ENCODE results near the gene SPATS2L.

Gene SPATS2L

GRCh38 chr2:200466425-200467418 lies 160.2 kb downstream of the SPATS2L start:
- no peak for DNase-seq (ENCODE audit: low read depth, low spot score)

DNA sequence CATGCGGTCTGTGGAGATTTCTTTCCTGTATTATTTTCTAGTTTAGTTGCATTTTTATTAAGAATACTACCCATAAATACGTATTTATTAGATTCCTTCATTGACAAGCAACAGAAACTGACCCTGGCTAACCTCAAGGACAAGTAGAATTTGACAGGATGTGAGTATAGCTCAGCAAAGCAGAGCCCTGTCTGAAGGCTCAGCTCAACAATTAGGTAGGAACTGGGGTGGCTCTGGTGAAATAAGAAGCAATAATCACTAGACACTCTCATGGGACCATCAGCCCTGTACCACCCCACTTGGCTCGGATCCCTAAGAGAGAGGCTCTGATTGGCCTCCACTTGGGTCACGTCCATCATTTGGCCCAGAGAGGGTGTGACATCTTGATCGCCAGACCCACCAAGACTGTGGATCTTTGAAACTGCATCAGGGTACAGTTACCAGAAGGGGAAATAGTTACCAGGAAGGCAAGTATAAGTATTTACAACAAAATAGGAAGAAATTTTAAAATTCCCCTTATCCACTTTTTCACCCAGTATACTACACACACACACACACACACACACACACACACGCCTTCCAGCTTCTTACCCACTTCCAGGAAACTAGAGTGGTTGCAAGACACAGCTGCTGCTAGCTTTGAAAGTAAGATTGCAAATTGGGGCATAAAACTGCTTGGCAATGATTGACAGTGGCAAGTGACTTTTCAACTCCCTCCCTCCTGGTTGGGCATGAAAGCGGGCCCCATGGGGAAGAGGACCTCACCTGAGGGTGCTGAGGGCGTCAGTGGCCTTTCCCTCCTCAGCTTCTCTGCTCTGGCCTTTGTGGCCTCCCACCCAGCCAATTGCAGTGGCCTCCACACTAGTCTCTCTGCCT lies 161.6 kb downstream of the SPATS2L start:
- DNase-seq (ENCODE audit: low read depth, low spot score) = no peak

DNA sequence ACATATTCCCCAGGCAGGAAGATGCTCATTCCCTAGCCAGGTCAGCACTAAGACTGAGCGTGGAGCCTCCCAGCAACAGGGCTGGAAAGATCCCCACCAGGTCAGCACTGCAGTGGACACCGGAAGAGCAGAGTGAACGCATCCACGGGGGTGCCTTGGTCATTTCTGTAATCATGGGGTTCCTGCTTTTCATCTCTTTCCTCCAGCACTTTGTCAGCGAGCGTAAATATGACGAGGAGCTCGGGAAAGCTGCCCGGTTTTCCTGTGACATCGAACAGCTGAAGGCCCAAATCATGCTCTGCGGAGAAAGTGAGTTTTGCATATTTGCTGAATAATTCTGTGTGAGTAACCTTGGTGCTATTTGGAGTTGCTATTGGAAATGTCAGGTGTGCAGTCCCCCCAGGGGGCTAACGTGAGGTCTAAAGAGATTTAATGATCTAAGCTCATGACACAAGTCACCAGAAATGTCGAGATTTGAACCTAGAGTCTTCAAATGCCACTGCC lies 163.3 kb downstream of the SPATS2L start:
- DNase-seq (ENCODE audit: low read depth, low spot score) = no peak

GRCh38 chr2:200470230-200470629 lies 163.7 kb downstream of the SPATS2L start:
- DNase-seq (ENCODE audit: low read depth, low spot score) = no peak

- no peak for DNase-seq (ENCODE audit: low read depth, low spot score)
Measured at GRCh38 chr2:200471324-200471848, 164.9 kb downstream of the SPATS2L start.

GRCh38 chr2:200471928-200472645 lies 165.6 kb downstream of the SPATS2L start:
- DNase-seq (ENCODE audit: low read depth, low spot score) = no peak

DNA sequence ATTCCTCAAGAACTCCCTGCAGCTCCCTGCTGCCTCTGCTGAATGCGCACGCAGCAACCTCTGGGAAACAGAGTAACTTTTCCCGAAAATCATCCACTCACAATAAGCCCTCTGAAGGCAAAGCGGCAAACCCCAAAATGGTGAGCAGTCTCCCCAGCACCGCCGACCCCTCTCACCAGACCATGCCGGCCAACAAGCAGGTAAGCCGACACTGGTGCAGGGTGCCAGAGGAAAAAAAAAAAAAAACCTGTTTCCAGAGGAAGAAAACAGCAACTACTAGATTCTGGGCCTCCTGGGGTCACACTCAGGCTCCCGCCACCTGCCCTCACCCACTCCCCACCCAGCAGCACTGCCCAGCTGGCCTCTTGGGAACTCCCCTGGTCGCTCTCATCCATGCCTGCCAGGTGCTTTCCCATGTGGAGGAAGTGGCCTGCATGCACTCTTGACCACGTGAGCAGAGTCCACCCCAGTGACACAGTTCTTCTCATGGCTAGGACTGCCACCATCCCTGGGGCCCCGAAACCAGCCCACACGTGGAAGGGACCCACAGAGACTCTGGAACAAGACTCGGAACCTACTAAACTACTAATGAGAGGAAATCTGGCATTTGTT lies 166.5 kb downstream of the SPATS2L start:
- no peak for DNase-seq (ENCODE audit: low read depth, low spot score)

DNA sequence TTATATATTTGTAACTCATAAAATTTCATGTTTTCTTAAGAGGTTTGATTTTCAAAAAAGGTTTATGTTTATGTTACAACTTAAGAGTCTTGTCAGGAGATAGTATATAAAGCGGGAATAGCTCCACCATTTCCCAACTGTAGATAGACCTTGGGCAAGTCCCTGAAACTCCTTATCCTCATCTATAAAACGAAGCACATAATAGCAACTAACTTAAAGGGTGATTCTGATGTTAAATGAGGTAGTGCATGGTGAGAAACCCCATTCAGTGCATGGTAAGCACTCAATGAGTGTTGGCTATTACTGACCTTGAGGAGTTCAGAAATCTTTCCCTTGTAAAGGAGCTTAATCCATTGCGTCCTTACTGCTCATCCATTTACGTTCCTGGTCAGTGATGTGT lies 169.3 kb downstream of the SPATS2L start:
- no peak for DNase-seq (ENCODE audit: low read depth, low spot score)

GRCh38 chr2:200476836-200477235 lies 170.3 kb downstream of the SPATS2L start:
- no peak for DNase-seq (ENCODE audit: low read depth, low spot score)

GRCh38 chr2:200477667-200478131 lies 171.2 kb downstream of the SPATS2L start:
- DNase-seq (ENCODE audit: low read depth, low spot score) = no peak

- DNase-seq (ENCODE audit: low read depth, low spot score) = no peak
Measured at GRCh38 chr2:200479692-200480265, 173.3 kb downstream of the SPATS2L start.

DNA sequence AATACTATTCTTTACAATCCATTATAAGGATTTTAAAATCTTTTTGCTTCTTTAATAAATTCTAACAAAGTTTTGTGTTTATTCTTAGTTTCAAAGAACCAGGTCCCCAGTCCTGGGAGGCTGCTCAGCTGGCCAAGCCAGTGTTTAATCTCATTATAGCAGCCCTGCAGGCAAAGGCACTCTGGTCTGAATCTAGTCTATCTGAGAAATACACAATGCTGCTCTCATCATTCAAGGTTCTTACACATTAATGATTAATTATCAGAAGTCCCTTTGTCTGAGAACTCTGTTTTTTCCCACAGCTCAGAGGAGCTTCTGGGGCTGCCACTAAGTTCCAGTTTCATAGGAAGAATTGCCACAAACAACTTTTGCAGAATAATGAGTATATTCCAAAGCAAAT lies 175.7 kb downstream of the SPATS2L start:
- DNase-seq (ENCODE audit: low read depth, low spot score) = no peak

DNA sequence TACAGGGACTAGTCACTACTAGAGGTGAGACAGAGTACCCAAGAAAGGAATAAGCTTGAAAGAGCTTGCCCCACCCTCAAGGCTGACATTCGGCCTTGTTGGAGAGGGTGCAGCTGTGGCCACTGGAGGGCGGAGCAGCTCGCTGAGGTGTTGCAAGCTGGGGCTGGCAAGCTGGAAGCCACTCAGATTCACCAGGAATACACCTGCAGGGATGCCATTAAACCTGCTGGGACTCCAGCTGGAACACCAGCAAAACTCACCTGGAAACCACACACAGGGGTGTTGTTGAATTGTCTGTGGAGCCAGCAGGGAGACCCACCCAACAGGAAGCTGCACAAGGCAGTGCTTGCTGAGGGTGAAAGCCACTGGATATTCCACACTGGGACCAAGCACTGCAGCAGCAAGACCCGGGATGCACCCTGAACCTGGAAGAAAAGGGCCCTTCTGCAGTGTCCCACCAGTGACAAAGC lies 177.3 kb downstream of the SPATS2L start:
- DNase-seq (ENCODE audit: low read depth, low spot score) = peak; percentile 73

DNA sequence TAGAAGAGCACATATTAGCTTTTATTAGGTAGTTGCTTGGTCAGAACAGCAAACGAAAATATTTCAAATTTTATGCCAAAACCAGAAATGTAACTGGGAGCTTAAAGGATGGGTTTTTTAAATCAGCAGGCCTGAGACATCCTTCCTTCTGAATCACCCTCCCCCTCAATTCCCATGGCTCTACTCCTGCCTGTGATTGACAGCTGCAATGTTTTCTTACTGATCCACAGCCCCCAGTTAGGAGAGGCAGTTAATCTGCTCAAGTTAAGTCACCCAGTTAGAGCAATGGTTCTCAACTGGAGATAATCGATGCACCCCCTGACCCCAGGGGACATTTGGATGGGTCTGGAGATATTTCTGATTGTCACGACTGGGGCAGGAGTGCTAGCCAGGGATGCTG lies 178.4 kb downstream of the SPATS2L start:
- no peak for DNase-seq (ENCODE audit: low read depth, low spot score)

DNA sequence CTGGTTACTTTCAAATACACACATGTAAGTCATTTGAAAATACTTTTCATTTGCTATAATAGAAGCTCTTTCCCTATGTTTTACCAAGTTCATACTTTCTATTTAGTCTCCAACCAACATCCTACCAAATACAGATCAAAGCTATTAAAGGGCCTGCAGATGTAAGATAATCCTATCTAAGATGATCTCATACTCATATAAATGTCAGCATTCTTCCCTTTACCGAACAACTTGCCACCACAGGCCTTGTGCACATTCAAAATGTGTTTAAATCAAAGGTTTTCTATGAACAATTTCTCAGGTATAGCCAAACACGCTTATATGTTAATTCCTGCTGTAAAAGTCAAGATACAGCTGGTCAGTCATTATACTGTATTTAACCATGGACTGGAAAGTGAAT lies 180.0 kb downstream of the SPATS2L start:
- DNase-seq (ENCODE audit: low read depth, low spot score) = no peak

- no peak for DNase-seq (ENCODE audit: low read depth, low spot score)
Measured at GRCh38 chr2:200488169-200488568, 181.7 kb downstream of the SPATS2L start.

DNA sequence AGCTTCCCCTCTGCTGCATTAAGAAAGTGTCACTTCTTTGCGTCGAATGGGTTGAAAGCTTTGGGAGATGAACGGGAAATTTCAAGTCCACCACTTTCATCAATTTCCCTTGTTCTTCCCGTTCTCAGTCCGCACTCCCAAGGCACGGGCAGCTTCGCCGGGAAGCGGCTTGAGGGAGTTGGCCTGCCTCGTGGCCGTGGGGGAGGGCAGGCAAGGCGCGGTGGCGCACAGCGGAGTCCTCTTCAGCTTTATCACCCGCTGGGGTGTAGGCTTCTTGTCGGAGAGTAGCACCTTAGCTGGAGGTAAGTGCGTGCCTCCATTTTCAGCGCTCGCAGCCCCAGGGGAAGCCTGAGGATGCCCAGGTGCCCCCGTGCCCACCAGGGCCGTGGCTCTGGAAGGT lies 183.5 kb downstream of the SPATS2L start:
- no peak for DNase-seq (ENCODE audit: low read depth, low spot score)

DNA sequence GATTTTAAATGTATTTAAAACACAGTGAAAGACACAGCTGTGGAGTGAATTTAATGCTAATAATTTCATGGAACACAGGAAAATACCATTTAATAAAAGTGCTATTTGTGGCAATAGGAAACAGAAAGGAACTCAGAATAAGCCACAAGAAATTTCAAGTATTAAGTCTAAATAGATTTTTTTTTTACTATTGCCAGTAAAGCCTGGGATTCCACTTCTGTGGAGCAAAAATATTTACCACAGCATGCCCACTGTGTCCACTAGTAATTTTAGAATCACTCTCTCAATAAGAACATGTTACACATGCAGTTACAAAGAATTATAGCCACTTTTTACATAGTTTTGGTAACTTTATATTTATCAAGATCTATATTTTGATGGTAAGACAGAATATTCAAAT lies 186.2 kb downstream of the SPATS2L start:
- no peak for DNase-seq (ENCODE audit: low read depth, low spot score)

DNA sequence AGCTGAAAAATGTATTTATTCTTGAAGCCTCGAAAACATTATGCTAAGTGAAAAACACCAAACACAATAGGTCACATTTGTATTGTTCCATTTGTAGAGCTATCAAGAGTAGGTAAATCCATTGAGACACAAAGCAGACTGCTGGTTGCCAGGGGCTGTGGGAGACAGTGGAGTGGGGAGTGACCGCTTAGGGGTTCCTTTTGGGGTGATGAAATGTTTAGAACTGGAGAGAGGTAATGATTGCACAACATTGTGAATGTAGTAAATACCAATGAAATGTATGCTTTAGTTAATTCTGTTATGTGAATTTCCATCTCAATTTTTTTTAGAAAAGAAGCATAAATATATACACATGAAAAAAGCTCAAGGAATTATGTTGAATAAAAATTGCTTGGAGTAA lies 187.6 kb downstream of the SPATS2L start:
- DNase-seq (ENCODE audit: low read depth, low spot score) = no peak

DNA sequence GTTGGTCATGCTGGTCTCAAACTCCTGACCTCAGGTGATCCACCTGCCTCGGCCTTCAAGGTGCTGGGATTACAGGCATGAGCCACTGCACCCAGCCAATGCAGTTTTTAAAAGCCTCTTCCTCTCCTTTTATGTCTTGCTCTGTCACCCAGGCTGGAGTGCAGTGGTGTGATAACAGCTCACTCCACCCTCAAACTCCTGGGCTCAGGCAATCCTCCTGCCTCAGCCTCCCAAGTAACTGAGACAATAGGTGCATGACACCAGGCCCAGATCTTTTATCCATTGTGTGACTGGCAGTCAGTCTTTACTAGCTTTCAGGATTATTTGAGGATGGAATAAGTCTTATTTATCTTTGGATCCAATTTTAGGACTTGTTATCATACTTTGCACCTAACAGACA lies 190.2 kb downstream of the SPATS2L start:
- DNase-seq (ENCODE audit: low read depth, low spot score) = no peak
